COLO668 (cell line): ENCODE measurements around the gene FAAP20.

Source experiments
- DNase-seq: peaks from one replicate; lab custom pipeline; 2025; ENCODE audit not compliant: unreplicated experiment; lab: John Stamatoyannopoulos, UW

FAAP20 gene

GRCh38 chr1:2194319-2194897 is at the start of gene FAAP20:
FAAP20 (minus strand) TSS chr1:2194772; CDS start chr1:2194749, 23 bp downstream.
- DNase-seq, result peak; percentile 93

DNA sequence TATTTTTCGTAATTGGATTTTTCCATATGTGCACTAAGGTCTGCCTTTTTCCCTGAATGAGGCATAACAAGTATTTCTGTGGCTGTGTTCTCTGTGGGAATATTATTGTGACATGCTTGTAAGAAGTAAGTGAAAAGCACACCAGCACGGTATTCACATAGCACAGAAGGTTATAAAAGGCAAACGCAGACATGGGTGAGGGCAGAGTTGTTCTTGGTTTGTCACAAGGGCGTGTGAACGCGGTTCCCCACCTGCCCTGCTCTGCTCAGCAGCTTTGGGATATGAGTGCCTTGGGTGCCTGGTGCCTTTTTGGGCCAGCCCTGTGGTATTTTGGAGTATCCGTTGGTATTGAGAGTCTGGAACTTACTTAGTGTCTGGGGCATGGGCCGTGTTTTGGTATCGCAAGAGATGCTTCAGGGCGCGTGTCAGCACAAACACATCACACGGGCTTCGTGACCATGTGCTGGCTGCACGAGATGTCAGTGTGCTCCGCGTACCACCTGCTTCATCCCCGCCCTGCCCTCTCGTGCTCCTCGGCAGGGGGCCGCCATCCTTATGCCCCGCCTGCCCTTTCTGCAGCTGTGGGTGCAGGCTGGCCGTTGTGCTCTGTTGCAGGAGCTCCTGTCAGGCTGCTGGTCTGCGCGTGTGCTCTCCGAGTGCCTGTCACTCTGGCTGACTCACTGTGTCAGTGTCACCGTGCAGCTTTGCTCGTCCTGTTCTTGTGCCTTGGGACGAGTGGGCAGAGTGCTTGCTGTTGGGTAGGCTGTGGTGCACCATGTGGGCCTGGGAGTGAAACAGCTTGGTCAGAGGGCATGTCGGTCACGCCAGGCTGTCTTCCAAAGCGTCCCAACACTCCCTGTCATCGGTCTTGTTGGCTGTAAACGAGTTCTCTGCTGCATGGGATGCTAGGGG is 48.5 kb upstream of the FAAP20 start:
- peak; percentile 26 for DNase-seq

DNA sequence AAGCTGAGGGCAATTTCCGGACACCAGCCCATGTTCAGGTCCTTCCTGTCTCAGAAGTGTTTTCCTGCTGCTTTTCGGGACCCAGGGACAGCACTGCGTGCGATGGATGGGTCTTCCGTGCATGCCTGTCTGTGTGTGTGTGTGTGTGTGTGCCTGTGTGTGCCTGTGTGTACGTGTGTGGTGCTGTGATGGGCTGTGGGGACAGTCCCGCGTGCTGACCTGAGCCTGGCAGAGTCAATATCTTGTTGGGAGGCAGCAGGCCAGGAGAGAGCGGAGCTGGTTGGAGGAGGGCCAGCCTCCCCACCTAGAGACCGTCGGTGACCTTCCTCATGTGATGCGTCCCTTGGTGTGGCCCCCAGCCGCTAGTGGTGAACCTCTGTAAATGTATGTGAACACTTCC is 47.2 kb upstream of the FAAP20 start:
- no peak for DNase-seq

DNA sequence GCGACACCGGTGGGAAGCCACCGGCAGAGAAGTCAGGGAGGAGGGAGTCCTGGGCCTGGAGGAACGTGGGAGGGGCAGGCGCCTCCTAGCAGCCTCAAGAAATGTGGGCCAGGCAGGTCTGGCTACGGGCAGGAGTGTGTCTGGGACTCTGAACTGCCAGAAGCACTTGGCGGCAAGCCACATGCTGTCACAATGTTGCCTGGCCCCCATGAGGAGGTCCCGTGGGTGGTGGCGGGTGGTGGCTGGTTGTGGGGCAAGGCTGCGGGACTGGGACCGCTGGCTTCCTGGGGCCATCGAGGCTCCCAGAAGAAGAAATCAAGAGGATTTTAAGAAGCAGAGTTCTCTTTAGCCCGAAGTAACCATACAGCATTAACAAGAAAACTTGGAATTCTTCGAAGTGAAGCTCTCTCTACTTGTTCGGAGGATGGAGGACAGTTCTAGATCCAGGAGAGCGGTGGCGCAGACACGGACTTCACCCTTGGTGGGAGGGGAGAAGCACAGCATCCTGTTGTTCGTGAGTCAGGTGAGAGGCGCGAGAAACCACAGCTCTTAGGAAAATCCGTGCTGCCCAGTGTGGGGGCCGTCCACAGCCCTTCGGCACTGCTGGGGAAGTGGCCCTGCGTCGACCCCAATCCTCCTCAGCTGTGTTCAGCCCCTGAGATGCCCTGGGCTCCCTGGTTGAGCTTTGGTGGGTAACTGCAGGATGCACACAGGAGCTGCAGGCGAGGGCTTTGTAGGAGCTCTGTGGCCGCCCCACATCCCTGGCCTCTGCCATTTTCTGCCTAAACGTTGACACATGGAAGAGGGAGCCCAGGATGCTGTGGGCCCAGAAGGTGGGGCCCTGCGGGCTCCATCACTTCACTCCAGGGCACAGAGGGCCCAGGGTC is 45.9 kb upstream of the FAAP20 start:
- no peak for DNase-seq

DNA sequence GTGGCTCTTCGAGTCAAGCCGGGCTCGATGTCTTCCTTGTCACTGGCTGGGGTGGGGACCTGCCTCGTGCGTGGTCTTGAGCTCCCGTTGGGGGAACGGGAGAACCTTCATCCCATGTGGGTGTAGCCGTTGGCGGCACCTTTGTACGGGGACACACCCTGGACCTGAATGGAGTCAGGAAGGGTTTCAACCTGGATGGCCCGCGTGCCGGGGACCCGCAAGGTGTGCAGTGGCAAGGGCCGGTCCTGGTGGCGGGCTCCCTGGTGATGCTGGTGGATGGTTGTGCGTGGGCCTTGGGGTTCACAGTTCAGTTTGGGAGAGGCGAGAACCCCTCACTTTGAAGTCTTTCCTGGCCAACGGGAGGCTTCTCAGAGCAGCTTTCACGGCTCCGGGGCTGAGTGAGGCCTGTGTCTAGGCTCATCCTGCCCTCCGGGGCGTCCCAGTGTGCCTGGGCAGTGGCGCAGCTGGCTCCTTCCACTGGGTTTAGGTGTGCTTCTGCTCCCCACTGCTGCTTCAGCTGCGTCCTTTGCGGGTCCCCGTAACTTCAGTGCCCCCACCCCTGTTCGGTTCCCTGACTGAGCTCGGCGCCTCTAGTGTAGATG is 44.9 kb upstream of the FAAP20 start:
- no peak for DNase-seq

GRCh38 chr1:2239013-2239370 is 44.4 kb upstream of the FAAP20 start:
- DNase-seq, result no peak

GRCh38 chr1:2238361-2239012 is 43.9 kb upstream of the FAAP20 start:
- no peak for DNase-seq

DNA sequence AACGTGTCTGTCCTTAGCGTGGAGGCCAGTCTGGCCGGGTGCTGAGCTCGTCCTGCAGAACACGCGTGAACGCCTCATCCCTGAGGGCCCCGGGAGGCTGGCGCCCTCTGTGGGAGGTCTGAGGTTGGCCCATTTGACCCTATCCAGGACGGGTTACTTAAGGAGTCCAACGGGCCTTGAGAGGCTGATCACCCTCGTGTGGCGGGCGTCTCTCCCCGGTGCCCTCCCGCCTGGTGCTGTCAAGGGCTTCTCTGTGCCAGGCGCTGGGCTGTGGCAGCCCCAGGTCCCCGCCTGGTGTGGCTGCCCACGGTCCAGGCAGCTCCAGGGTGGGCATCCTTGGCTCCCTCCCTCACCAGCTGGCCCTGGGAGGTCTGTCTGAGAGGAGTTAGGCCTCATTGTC is 43.2 kb upstream of the FAAP20 start:
- no peak for DNase-seq

GRCh38 chr1:2236695-2237677 is 42.4 kb upstream of the FAAP20 start:
- DNase-seq, result peak; percentile 37

DNA sequence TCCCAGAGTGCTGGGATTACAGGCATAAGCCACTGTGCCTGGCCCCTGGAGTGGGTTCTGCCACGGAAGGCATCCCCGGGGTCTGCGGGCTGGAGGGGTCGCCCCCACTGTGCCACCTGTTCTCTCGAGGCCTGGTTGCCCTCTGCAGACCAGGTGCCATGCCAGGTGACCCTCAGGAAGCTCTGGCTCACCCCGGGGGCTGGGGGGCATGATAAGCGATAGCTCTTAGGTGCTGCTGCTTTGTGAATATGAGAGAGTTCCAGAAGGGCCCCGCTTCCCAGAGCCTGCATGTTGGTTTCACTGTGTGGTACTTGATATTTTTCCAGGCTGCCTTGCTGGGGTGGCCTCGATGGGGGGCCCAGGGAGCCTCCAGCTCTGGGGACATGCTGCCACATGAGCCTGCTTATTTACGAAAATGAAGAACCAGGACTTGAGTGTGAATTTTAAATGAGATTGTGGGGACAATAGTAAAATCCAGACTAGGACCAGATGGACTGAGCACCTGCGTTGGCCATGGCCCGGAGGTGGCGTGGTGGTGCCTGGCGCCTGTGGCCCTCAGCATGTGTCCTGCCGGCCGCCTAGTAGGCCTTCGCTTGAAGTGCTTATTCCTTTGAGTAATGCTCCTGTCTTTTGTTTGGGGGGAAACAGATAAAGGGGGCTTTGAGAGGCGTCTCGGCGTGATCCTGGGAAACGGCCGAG is 40.9 kb upstream of the FAAP20 start:
- no peak for DNase-seq

- DNase-seq, result no peak
Observed at GRCh38 chr1:2234762-2235113, 40.2 kb upstream of the FAAP20 start.

- DNase-seq, result no peak
Observed at GRCh38 chr1:2233997-2234761, 39.6 kb upstream of the FAAP20 start.

DNA sequence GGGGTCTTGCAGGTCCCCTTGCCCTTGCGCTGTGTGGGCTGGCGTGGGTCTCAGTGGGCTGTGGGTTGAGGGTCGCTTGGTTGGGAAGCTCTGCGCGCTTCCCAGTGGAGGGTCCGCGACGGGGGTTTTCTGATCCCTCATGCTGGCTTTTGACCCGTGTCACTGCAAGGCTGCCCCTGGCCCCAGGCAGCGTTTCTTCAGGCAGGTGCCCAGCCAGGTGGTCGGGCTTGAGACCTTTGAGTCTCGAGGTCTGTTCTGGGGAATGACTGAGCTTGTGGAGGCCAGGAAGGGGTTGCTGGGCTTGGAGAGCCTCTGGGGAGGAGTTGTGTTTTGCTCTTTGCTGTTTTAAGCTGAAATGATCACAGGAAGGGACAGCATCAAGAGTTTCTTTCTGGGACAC is 38.9 kb upstream of the FAAP20 start:
- DNase-seq, result no peak

DNA sequence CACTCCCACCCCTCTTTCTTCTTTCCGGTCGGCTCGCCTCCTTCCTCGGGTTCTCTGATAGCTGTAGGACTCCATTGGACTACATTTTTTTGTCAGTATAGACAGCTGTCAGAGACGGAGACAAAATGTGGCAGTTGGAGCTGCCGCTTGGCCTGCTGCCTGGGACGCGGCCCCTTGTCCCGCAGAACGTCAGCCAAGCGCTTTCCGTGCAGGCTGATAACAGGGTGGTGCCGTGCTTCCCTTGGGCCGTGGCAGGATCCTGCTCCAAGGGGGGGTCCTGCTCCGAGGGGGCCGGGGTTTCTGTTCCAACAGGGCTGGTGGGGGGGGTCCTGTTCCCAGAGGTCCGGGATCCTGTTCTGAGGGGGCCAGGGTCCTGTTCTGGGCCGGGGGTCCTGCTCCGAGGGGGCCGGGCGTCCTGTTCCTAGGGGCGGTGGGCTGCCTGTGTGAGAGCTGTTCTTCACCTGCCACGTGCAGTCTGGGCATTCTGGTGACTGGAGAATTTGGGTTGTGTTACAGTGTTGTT is 38.4 kb upstream of the FAAP20 start:
- DNase-seq, result no peak

DNA sequence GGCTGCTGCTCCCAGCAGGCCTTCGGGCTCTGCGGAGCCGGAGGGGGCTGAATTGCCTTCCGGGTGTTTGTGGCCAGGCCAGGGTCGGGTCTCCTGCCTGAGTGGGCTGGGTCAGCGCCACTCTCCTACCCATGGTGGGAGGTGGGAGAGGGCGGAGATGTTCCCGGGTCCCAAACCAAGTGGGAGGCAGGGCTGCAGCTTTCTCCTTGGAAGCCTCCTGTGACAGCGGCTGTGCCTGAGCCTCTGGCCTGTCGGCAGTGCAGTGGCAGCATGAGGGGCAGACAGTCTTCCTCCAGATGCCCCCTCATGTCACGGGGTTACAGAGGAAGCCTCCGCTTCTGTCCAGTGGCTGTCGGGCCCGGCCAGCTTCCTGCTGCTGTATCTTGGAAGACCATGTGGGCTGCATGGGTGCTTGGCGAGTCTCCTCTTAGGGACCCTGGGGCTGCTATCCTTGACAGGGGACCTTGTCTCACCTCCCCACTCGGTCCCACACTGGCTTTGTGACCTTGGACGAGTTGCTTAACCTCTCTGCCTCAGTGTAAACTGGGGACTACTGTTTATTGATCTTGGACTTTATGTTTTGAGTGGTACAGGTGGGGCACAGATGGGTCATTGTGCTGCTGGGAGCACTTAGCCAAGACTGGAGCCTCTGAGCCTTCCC is 37.8 kb upstream of the FAAP20 start:
- no peak for DNase-seq

GRCh38 chr1:2231532-2232254 is 37.1 kb upstream of the FAAP20 start:
- DNase-seq, result peak; percentile 61
